EH (cell line): ENCODE data around the gene SIGLEC15.
"Not testable (repeated sequence)": the region's sequence is repeated elsewhere in the genome, so short reads cannot be mapped to it uniquely, and the experiment has no call there.

Experiments
- DNase-seq: peaks from one replicate; pipeline ENCODE4 v3.0.0-alpha.2; 2015; ENCODE audit warnings: low read depth

Gene SIGLEC15

GRCh38 chr18:45844938-45845337 lies 19.5 kb downstream of the SIGLEC15 start:
- DNase-seq: no peak

GRCh38 chr18:45845410-45845809 lies 19.9 kb downstream of the SIGLEC15 start:
- DNase-seq: no peak

GRCh38 chr18:45847119-45847518 lies 21.6 kb downstream of the SIGLEC15 start:
- DNase-seq: no peak

- DNase-seq: not testable (repeated sequence)
Observed at GRCh38 chr18:45848643-45849042, 23.2 kb downstream of the SIGLEC15 start.

- DNase-seq: no peak
Observed at GRCh38 chr18:45849529-45849928, 24.1 kb downstream of the SIGLEC15 start.

GRCh38 chr18:45850021-45850420 lies 24.5 kb downstream of the SIGLEC15 start:
- peak; percentile 30 for DNase-seq

- no peak for DNase-seq
Observed at GRCh38 chr18:45851161-45851925, 25.9 kb downstream of the SIGLEC15 start.

- no peak for DNase-seq
Observed at GRCh38 chr18:45852631-45853030, 27.2 kb downstream of the SIGLEC15 start.

GRCh38 chr18:45854036-45854586 lies 28.6 kb downstream of the SIGLEC15 start:
- no peak for DNase-seq

- DNase-seq: peak; percentile 52
Observed at GRCh38 chr18:45856531-45856930, 31.1 kb downstream of the SIGLEC15 start.

- no peak for DNase-seq
Observed at GRCh38 chr18:45859334-45859733, 33.9 kb downstream of the SIGLEC15 start.

GRCh38 chr18:45860492-45860891 lies 35.0 kb downstream of the SIGLEC15 start:
- no peak for DNase-seq

- peak; percentile 26 for DNase-seq
Observed at GRCh38 chr18:45860971-45861370, 35.5 kb downstream of the SIGLEC15 start.

GRCh38 chr18:45861926-45862325 lies 36.5 kb downstream of the SIGLEC15 start:
- peak; percentile 51 for DNase-seq

GRCh38 chr18:45863469-45863868 lies 38.0 kb downstream of the SIGLEC15 start:
- DNase-seq: peak; percentile 35

GRCh38 chr18:45864081-45864480 lies 38.6 kb downstream of the SIGLEC15 start:
- no peak for DNase-seq

- DNase-seq: no peak
Observed at GRCh38 chr18:45865466-45865865, 40.0 kb downstream of the SIGLEC15 start.

GRCh38 chr18:45870419-45870818 lies 44.9 kb downstream of the SIGLEC15 start:
- DNase-seq: no peak

GRCh38 chr18:45871431-45872084 lies 46.1 kb downstream of the SIGLEC15 start:
- peak; percentile 27 for DNase-seq

GRCh38 chr18:45874491-45875184 lies 49.2 kb downstream of the SIGLEC15 start:
- peak; percentile 25 for DNase-seq

GRCh38 chr18:45876161-45876560 lies 50.7 kb downstream of the SIGLEC15 start:
- peak; percentile 11 for DNase-seq

- DNase-seq: no peak
Observed at GRCh38 chr18:45877403-45877802, 51.9 kb downstream of the SIGLEC15 start.
